NB4 (cell line): ENCODE measurements around the gene TCF4.

ENCODE experiments used
- CTCF ChIP-seq: IDR thresholded peaks from one replicate; pipeline ENCODE4 v1.5.1; 2012; ENCODE audit warnings: low read depth, low read length
- MYC ChIP-seq: IDR thresholded peaks from 2 replicates; pipeline ENCODE4 v1.6.1; 2011; ENCODE audit warnings: low read depth, low read length
- POLR2A ChIP-seq: IDR thresholded peaks from 2 replicates; pipeline ENCODE4 v1.6.1; 2011; ENCODE audit warnings: mild to moderate bottlenecking; ENCODE audit not compliant: insufficient read length; ENCODE audit errors: extremely low read depth

GRCh38 chr18:55406451-55406991 is 181.5 kb downstream of the TCF4 start:
- no peak for TF ChIP-seq CTCF
- TF ChIP-seq MYC = no peak
- no peak for TF ChIP-seq POLR2A
